H1 (cell line): Measurements from ENCODE around the gene PDIA3. TPM values are rescaled to one million over a fixed set of nuclear protein-coding genes. Genes with fewer than 3 reads are reported as not detected.

Experiments used
- CTCF ChIA-PET: fragments of 300-600 bp; sonication (Branson Sonifier 250); formaldehyde crosslinking; loops from one replicate; lab custom pipeline; 2021; ENCODE audit not compliant: partially characterized antibody; lab: Charles Lee
- POLR2A ChIA-PET: fragments of 300-600 bp; sonication (Branson Sonifier 250); formaldehyde crosslinking; loops from one replicate; lab custom pipeline; 2021; ENCODE audit warnings: inconsistent platforms; ENCODE audit not compliant: partially characterized antibody; lab: Charles Lee
- DNase-seq, 2 experiments: peaks; one replicate each; pipeline versions ENCODE4 v3.0.0 to v3.0.0-alpha.2; 2010 to 2022; ENCODE audit warnings: low spot score in 2 of 2, low read depth in 1 of 2, mixed read lengths in 1 of 2
- FAIRE-seq: peaks from 2 replicates; lab custom pipeline; 2011; peaks lifted over from hg19 to GRCh38; lab: Jason Lieb, UNC
- H2AFZ ChIP-seq: 2 replicates; pipeline ENCODE4 v1.8.1; 2012; ENCODE audit warnings: low read length, inconsistent platforms
- H2AK5ac ChIP-seq: 2 replicates; pipeline ENCODE4 v1.6.1; 2013; ENCODE audit warnings: low read depth, low read length
- H2BK120ac ChIP-seq: replicated peaks from 2 replicates; pipeline ENCODE3; 2013; ENCODE audit warnings: low read depth, low read length, inconsistent platforms
- H2BK12ac ChIP-seq: 2 replicates; pipeline ENCODE4 v1.6.1; 2013; ENCODE audit warnings: low read depth, low read length
- H2BK15ac ChIP-seq: 2 replicates; pipeline ENCODE4 v1.6.1; 2013; ENCODE audit warnings: low read length
- H2BK20ac ChIP-seq: 2 replicates; pipeline ENCODE4 v1.6.1; 2013; ENCODE audit warnings: low read length
- H2BK5ac ChIP-seq: 2 replicates; pipeline ENCODE4 v1.6.1; 2013; ENCODE audit warnings: low read depth, low read length
- H3K14ac ChIP-seq: 2 replicates; pipeline ENCODE4 v1.6.1; 2013; ENCODE audit warnings: inconsistent platforms; ENCODE audit not compliant: insufficient read length
- H3K18ac ChIP-seq: 2 replicates; pipeline ENCODE4 v1.6.1; 2013; ENCODE audit warnings: low read length; ENCODE audit errors: extremely low read depth
- H3K23ac ChIP-seq: 2 replicates; pipeline ENCODE4 v1.6.1; 2013; ENCODE audit warnings: inconsistent platforms; ENCODE audit not compliant: insufficient read length
- H3K23me2 ChIP-seq: 2 replicates; pipeline ENCODE4 v1.6.1; 2013; ENCODE audit warnings: low read depth, low read length
- H3K27ac ChIP-seq: 2 replicates; pipeline ENCODE4 v1.6.1; 2011; ENCODE audit warnings: low read depth, low read length, inconsistent platforms
- H3K27me3 ChIP-seq, 4 experiments: replicated peaks in 1 of 4; 1 replicate in 1 of 4; 2 replicates in 3 of 4; pipeline versions ENCODE4 v1.6.1 to v1.8.1; 2011 to 2013; ENCODE audit warnings: low read length in 3 of 4, mild to moderate bottlenecking in 3 of 4, inconsistent platforms in 2 of 4, mixed read lengths in 2 of 4, moderate library complexity in 1 of 4; ENCODE audit not compliant: control insufficient read depth in 3 of 4, insufficient read depth in 3 of 4; ENCODE audit errors: extremely low read depth in 1 of 4
- H3K36me3 ChIP-seq, 4 experiments: 2 replicates each; pipeline versions ENCODE4 v1.6.1 to v1.8.1; 2011 to 2013; ENCODE audit warnings: mild to moderate bottlenecking in 4 of 4, low read length in 3 of 4, moderate library complexity in 2 of 4, control low read depth in 1 of 4, inconsistent platforms in 1 of 4; ENCODE audit not compliant: insufficient read depth in 4 of 4, control insufficient read depth in 2 of 4
- H3K4ac ChIP-seq: replicated peaks from 2 replicates; pipeline ENCODE3; 2013; ENCODE audit warnings: low read length, low read depth, mixed read lengths, inconsistent platforms; ENCODE audit not compliant: insufficient read length
- H3K4me1 ChIP-seq, 4 experiments: replicated peaks in 1 of 4; 1 replicate in 1 of 4; 2 replicates in 3 of 4; pipeline versions ENCODE4 v1.6.1 to v1.8.1; 2011 to 2013; ENCODE audit warnings: low read length in 3 of 4, inconsistent platforms in 2 of 4, mixed read lengths in 1 of 4; ENCODE audit not compliant: insufficient read depth in 4 of 4, control insufficient read depth in 3 of 4
- H3K4me2 ChIP-seq, 2 experiments: 2 replicates each; pipeline versions ENCODE4 v1.6.1 to v1.8.1; 2011 to 2013; ENCODE audit warnings: low read depth in 2 of 2, low read length in 2 of 2, control low read depth in 1 of 2, inconsistent platforms in 1 of 2, mild to moderate bottlenecking in 1 of 2; ENCODE audit not compliant: insufficient read depth in 1 of 2
- H3K4me3 ChIP-seq, 4 experiments: fragments of 200-600, 300-600 bp in 1 of 4; sonication (generic), shearing (Covaris generic), sonication (Bioruptor Twin) in 1 of 4; 2 replicates each; pipeline versions ENCODE4 v1.5.1 to v1.8.1; 2011 to 2016; ENCODE audit warnings: low read length in 4 of 4, low read depth in 3 of 4, control low read depth in 2 of 4, inconsistent platforms in 2 of 4, mild to moderate bottlenecking in 2 of 4, mixed read lengths in 1 of 4, moderate library complexity in 1 of 4; ENCODE audit not compliant: insufficient read depth in 2 of 4; ENCODE audit errors: extremely low read depth in 1 of 4
- H3K56ac ChIP-seq: replicated peaks from 2 replicates; pipeline ENCODE3; 2013; ENCODE audit warnings: low read depth, mild to moderate bottlenecking, mixed read lengths, low read length, inconsistent platforms; ENCODE audit not compliant: insufficient read length
- H3K79me1 ChIP-seq: 2 replicates; pipeline ENCODE4 v1.6.1; 2013; ENCODE audit warnings: low read depth, low read length, control low read depth
- H3K79me2 ChIP-seq, 2 experiments: 2 replicates each; pipeline versions ENCODE4 v1.6.1 to v1.8.1; 2012 to 2013; ENCODE audit warnings: low read length in 2 of 2, mild to moderate bottlenecking in 2 of 2, inconsistent platforms in 1 of 2; ENCODE audit not compliant: insufficient read depth in 2 of 2, control insufficient read depth in 1 of 2
- H3K9ac ChIP-seq, 4 experiments: replicated peaks in 1 of 4; 1 replicate in 1 of 4; 2 replicates in 3 of 4; pipeline versions ENCODE4 v1.6.1 to v1.8.1; 2011 to 2013; ENCODE audit warnings: low read depth in 3 of 4, low read length in 3 of 4, control low read depth in 2 of 4, mild to moderate bottlenecking in 2 of 4, moderate library complexity in 2 of 4, inconsistent platforms in 1 of 4; ENCODE audit errors: extremely low read depth in 1 of 4
- H3K9me3 ChIP-seq, 2 experiments: 2 replicates each; pipeline versions ENCODE4 v1.6.1 to v1.8.1; 2012 to 2013; ENCODE audit warnings: mild to moderate bottlenecking in 2 of 2, moderate library complexity in 2 of 2, control low read depth in 1 of 2, inconsistent platforms in 1 of 2, low read depth in 1 of 2, low read length in 1 of 2, mixed read lengths in 1 of 2; ENCODE audit not compliant: insufficient read depth in 2 of 2
- H4K20me1 ChIP-seq, 2 experiments: replicated peaks in 1 of 2; 2 replicates each; pipeline versions ENCODE3 to v1.8.1; 2011 to 2013; ENCODE audit warnings: inconsistent platforms in 2 of 2, low read length in 2 of 2, mild to moderate bottlenecking in 1 of 2; ENCODE audit not compliant: insufficient read depth in 2 of 2, control insufficient read depth in 1 of 2
- H4K5ac ChIP-seq: 2 replicates; pipeline ENCODE4 v1.6.1; 2013; ENCODE audit warnings: low read length, low read depth, mixed read lengths, inconsistent platforms; ENCODE audit not compliant: insufficient read length
- H4K8ac ChIP-seq: 2 replicates; pipeline ENCODE4 v1.8.0; 2013; ENCODE audit warnings: mild to moderate bottlenecking, moderate library complexity, low read length, inconsistent platforms; ENCODE audit not compliant: insufficient read depth; ENCODE audit errors: extremely low read depth
- H4K91ac ChIP-seq: replicated peaks from 2 replicates; pipeline ENCODE3; 2013; ENCODE audit warnings: low read length, mixed read lengths, inconsistent platforms; ENCODE audit not compliant: insufficient read length
- CBX5 ChIP-seq: fragments of 300-800, 300-1000 bp; sonication (generic); IDR thresholded peaks from 2 replicates; pipeline ENCODE4 v1.7.1; 2016; ENCODE audit warnings: antibody characterized with exemption, low read length, low read depth
- CHD1 ChIP-seq: IDR thresholded peaks from 2 replicates; pipeline ENCODE4 v1.6.1; 2012; ENCODE audit warnings: low read depth, low read length, improper control_type of control experiment
- EP300 ChIP-seq, 2 experiments: IDR thresholded peaks; 1 replicate in 1 of 2; 2 replicates in 1 of 2; pipeline ENCODE4 v1.6.1; 2011 to 2012; ENCODE audit warnings: low read depth in 2 of 2, low read length in 2 of 2, mild to moderate bottlenecking in 2 of 2, borderline replicate concordance in 1 of 2, inconsistent platforms in 1 of 2, moderate library complexity in 1 of 2
- EZH2 ChIP-seq: fragments of 200-600 bp; sonication (generic); IDR thresholded peaks from 2 replicates; pipeline ENCODE4 v1.7.1; 2012; ENCODE audit warnings: low read depth, mild to moderate bottlenecking, moderate library complexity, low read length, inconsistent platforms; ENCODE audit not compliant: severe bottlenecking
- GABPA ChIP-seq: IDR thresholded peaks from 2 replicates; pipeline ENCODE4 v1.6.1; 2011; ENCODE audit warnings: mild to moderate bottlenecking, low read length, moderate library complexity, borderline replicate concordance; ENCODE audit not compliant: insufficient read depth
- GTF2F1 ChIP-seq: IDR thresholded peaks from 2 replicates; pipeline ENCODE4 v1.6.1; 2012; ENCODE audit warnings: low read depth, low read length, improper control_type of control experiment, borderline replicate concordance
- KDM1A ChIP-seq: fragments of 200-600, 300-600 bp; sonication (generic); IDR thresholded peaks from 2 replicates; pipeline ENCODE4 v1.7.1; 2016; ENCODE audit warnings: mild to moderate bottlenecking, low read length, borderline replicate concordance
- MAFK ChIP-seq: IDR thresholded peaks from 2 replicates; pipeline ENCODE4 v1.6.1; 2012; ENCODE audit warnings: low read depth, mild to moderate bottlenecking, improper control_type of control experiment, low read length
- NANOG ChIP-seq: IDR thresholded peaks from 2 replicates; pipeline ENCODE4 v1.6.1; 2011; ENCODE audit warnings: low read length, low read depth, mild to moderate bottlenecking, inconsistent platforms; ENCODE audit not compliant: insufficient read depth, poor library complexity, severe bottlenecking
- SIN3A ChIP-seq, 2 experiments: IDR thresholded peaks in 1 of 2; conservative IDR thresholded peaks in 1 of 2; 2 replicates each; pipeline ENCODE4 v1.6.1; 2011 to 2012; ENCODE audit warnings: low read length in 2 of 2, improper control_type of control experiment in 1 of 2, low read depth in 1 of 2, mild to moderate bottlenecking in 1 of 2
- SUZ12 ChIP-seq: fragments of 200-600 bp; sonication (generic); IDR thresholded peaks from 2 replicates; pipeline ENCODE4 v1.6.1; 2012; ENCODE audit warnings: mild to moderate bottlenecking, inconsistent platforms, low read length, moderate library complexity, mixed read lengths
- TCF12 ChIP-seq: IDR thresholded peaks from 2 replicates; pipeline ENCODE4 v1.6.1; 2011; ENCODE audit warnings: low read depth, mild to moderate bottlenecking, low read length
- WGBS, 2 experiments: shearing (Covaris generic) in 1 of 2; methylation state at CpG; one replicate each; pipeline versions ENCODE4 v1.1.6 to v1.1.7; 2013 to 2015; ENCODE audit warnings: low lambda C conversion rate in 2 of 2, mixed read lengths in 2 of 2, inconsistent platforms in 1 of 2, low coverage in 1 of 2, missing lambda C conversion rate in 1 of 2; ENCODE audit not compliant: insufficient replicate concordance in 2 of 2, insufficient coverage in 1 of 2, insufficient read length in 1 of 2; ENCODE audit errors: extremely low coverage in 1 of 2, missing lambda C conversion rate in 1 of 2; 5-methylcytosine and 5-hydroxymethylcytosine counted together
- polyA plus RNA-seq, 7 experiments: library from polyadenylated mRNA; depleted of rRNA in 3 of 7; stranded (reverse) in 5 of 7; unstranded in 2 of 7; fragments of >200 nt in 5 of 7; fragments of 200-250 nt in 2 of 7; gene quantifications; 1 replicate in 5 of 7; 2 replicates in 1 of 7; 4 replicates in 1 of 7; pipeline versions ENCODE4 v1.2.1 to v1.2.3, GENCODE V29; 2011 to 2013; ENCODE audit warnings: missing spikeins in 2 of 7, mixed read lengths in 2 of 7
- total RNA-seq: library from RNA; stranded (reverse); fragmentation: NEBNext Ultra II Directional; extraction: Animal tissue kit (Norgen Biotek cat#: 25700); gene quantifications from 2 replicates; pipeline ENCODE4 v1.2.1, GENCODE V29; 2021
- TF ChIP-seq, protein P1 (sequence below): IDR thresholded peaks from 2 replicates; pipeline ENCODE4 v1.6.1; 2012; ENCODE audit warnings: inconsistent platforms

Gene PDIA3
- total and polyA plus RNA-seq, 2 of the 8 experiments (the other 6 are each of a cell fraction or from before 2014, with no cell fraction given): 90.4 to 655 TPM

DNA sequence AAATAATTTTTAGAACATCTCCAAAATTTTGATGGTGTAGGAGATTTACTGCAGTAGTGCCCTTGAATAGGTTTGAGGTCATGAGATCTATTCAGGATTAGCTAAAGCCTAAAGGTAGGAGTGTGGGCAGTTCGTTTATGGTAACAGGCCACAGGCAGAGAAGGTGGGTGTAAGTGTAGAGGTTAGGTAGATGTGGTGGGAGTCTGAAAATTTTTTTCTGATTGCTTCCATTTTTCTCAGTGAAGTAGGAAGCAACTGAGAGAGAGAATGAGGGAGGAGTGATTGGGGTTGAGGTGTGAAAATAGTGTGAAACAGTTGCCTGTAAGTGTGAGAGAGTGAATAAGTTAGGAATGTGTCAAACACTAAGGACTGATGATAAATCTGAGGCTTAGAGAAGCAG, 32.8 kb downstream of the PDIA3 start:
- CTCF ChIA-PET: interaction anchor here (0.7 to 4.8 kb wide), 2 partner anchors 9 to 10 kb away, joined by 3 to 50 read pairs; partner anchors contain the start of gene SERF2
- no peaks in the 10 kb centered on the region for H3K9me3 ChIP-seq
- no peak overlapping the region for H3K23ac ChIP-seq
- no peak overlapping the region for H3K27ac ChIP-seq
- no peaks in the 10 kb centered on the region for H3K79me2 ChIP-seq
- 82% methylated on average over 1 of the region's 1 CpG; no CpG with 5 or more reads in 1 of the 2 experiments for WGBS, 2 experiments
- H3K18ac ChIP-seq: no peak overlapping the region
- H3K79me1 ChIP-seq: no peaks in the 10 kb centered on the region
- no peak overlapping the region for H3K14ac ChIP-seq
- no peak overlapping the region for H2BK20ac ChIP-seq
- H3K4me3 ChIP-seq: no peak overlapping the region
- no peak overlapping the region for H2BK120ac ChIP-seq
- H2BK15ac ChIP-seq: no peak overlapping the region
- FAIRE-seq (no peak), DNase-seq (no peak)
- H3K4me1 ChIP-seq: peaks cover 0 to 12% (median 5%) of the 10 kb centered on the region in 4 experiments; a peak in 5 of 7 replicates
- H3K4ac ChIP-seq: no peak overlapping the region
- H3K23me2 ChIP-seq: peaks cover 12% of the 10 kb centered on the region
- H4K5ac ChIP-seq: no peak overlapping the region
- POLR2A ChIA-PET: no interaction called here
- peaks cover 0 to 5% (median under 1%) of the 10 kb centered on the region in 4 experiments; a peak in 2 of 8 replicates for H3K36me3 ChIP-seq
- H3K9ac ChIP-seq: no peak overlapping the region
- no peak overlapping the region for H2BK5ac ChIP-seq
- H2BK12ac ChIP-seq: no peak overlapping the region
- no peak overlapping the region for H3K56ac ChIP-seq
- H2AK5ac ChIP-seq: no peak overlapping the region; the same call in 1 of the 2 replicates
- no peak overlapping the region for H2AFZ ChIP-seq
- no peak overlapping the region for H4K91ac ChIP-seq
- H3K27me3 ChIP-seq: peaks cover 0 to 2% (median 0%) of the 10 kb centered on the region in 4 experiments; a peak in 2 of 7 replicates
- H4K20me1 ChIP-seq: peaks cover 0 to 1% of the 10 kb centered on the region in 2 experiments
- H4K8ac ChIP-seq: no peak overlapping the region
- no peak overlapping the region for H3K4me2 ChIP-seq
- TF ChIP-seq MAFK (no peak), EZH2 (no peak), SIN3A (conservative IDR thresholded peaks at IDR 0.05 in 1 of 2, IDR thresholded peaks at IDR 0.05 in 1 of 2; ENCODE audit: low read depth in 1 of 2, low read length in 2 of 2) (no peak), SUZ12 (no peak), NANOG (no peak), TCF12 (no peak), CHD1 (no peak), GTF2F1 (no peak), EP300 (IDR thresholded peaks at IDR 0.05; ENCODE audit: borderline replicate concordance in 1 of 2, low read depth in 2 of 2, low read length in 2 of 2) (no peak), GABPA (no peak), KDM1A (no peak), CBX5 (no peak)
- TF ChIP-seq, protein P1, sequence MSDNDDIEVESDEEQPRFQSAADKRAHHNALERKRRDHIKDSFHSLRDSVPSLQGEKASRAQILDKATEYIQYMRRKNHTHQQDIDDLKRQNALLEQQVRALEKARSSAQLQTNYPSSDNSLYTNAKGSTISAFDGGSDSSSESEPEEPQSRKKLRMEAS: no peak
